HepG2 (cell line): Measurements from ENCODE around the gene PIK3IP1. TPM values are rescaled to one million over a fixed set of nuclear protein-coding genes. Genes with fewer than 3 reads are reported as not detected.

Experiments
- BCL6 ChIP-seq: IDR thresholded peaks from 2 replicates; pipeline ENCODE4 v1.6.1; 2016; ENCODE audit warnings: missing genetic modification reagents, missing compliant biosample characterization
- CBFB ChIP-seq: sonication (generic); formaldehyde crosslinking; IDR thresholded peaks from 2 replicates; pipeline ENCODE4 v1.4.0; 2020; ENCODE audit warnings: missing genetic modification reagents
- PHF21A ChIP-seq: sonication (generic); formaldehyde crosslinking; IDR thresholded peaks from 2 replicates; pipeline ENCODE4 v1.5.0; 2020; ENCODE audit warnings: mild to moderate bottlenecking, missing genetic modification reagents
- SMAD1 ChIP-seq: sonication (generic); formaldehyde crosslinking; IDR thresholded peaks from 2 replicates; pipeline ENCODE4 v1.4.0; 2020; ENCODE audit warnings: missing genetic modification reagents, low read depth, mild to moderate bottlenecking, borderline replicate concordance
- SMAD9 ChIP-seq: sonication (generic); formaldehyde crosslinking; IDR thresholded peaks from 2 replicates; pipeline ENCODE4 v1.5.1; 2020; ENCODE audit warnings: mild to moderate bottlenecking, missing genetic modification reagents
- SMARCE1 ChIP-seq: fragments of 450-650 bp; IDR thresholded peaks from 2 replicates; pipeline ENCODE4 v1.6.1; 2017; ENCODE audit warnings: borderline replicate concordance
- TBP ChIP-seq: sonication (generic); formaldehyde crosslinking; IDR thresholded peaks from 2 replicates; pipeline ENCODE4 v1.5.0; 2020; ENCODE audit warnings: missing genetic modification reagents
- TEAD2 ChIP-seq: sonication (generic); formaldehyde crosslinking; IDR thresholded peaks from 2 replicates; pipeline ENCODE4 v1.9.0; 2021; ENCODE audit warnings: missing genetic modification reagents
- ZMYM4 ChIP-seq: sonication (generic); formaldehyde crosslinking; IDR thresholded peaks from 2 replicates; pipeline ENCODE4 v1.8.1; 2023; ENCODE audit warnings: mild to moderate bottlenecking, missing genetic modification reagents
- ZNF235 ChIP-seq: sonication (generic); formaldehyde crosslinking; IDR thresholded peaks from 2 replicates; pipeline ENCODE4 v1.8.1; 2023; ENCODE audit warnings: mild to moderate bottlenecking, missing genetic modification reagents, borderline replicate concordance
- polyA plus RNA-seq, 8 experiments: library from polyadenylated mRNA; depleted of rRNA in 3 of 8; stranded (reverse) in 7 of 8; unstranded in 1 of 8; fragments of >200 nt; fragmentation: Illumina TruSeq in 4 of 8; extraction: Trizol in 4 of 8; gene quantifications; 2 replicates each; pipeline versions ENCODE4 v1.2.1 to v1.2.3, GENCODE V29; 2011 to 2016; ENCODE audit warnings: low read depth in 4 of 8, missing spikeins in 1 of 8, mixed read lengths in 1 of 8; ENCODE audit not compliant: insufficient read depth in 1 of 8
- total RNA-seq, 5 experiments: library from RNA; depleted of rRNA; stranded (reverse); fragments of >200 nt; fragmentation: Illumina TruSeq; extraction: Trizol; gene quantifications; 2 replicates each; pipeline ENCODE4 v1.2.3, GENCODE V29; 2016; ENCODE audit warnings: low read depth in 1 of 5
- TF ChIP-seq, protein P1 (sequence below): sonication (generic); formaldehyde crosslinking; IDR thresholded peaks from 2 replicates; pipeline ENCODE4 v1.9.0; 2021; ENCODE audit warnings: missing genetic modification reagents, borderline replicate concordance
- TF ChIP-seq, protein P2 (sequence below): sonication (generic); formaldehyde crosslinking; IDR thresholded peaks from 2 replicates; pipeline ENCODE4 v1.4.0; 2020; ENCODE audit warnings: missing genetic modification reagents, borderline replicate concordance
- TF ChIP-seq, protein P3 (sequence below): sonication (generic); formaldehyde crosslinking; conservative IDR thresholded peaks from 2 replicates; pipeline ENCODE4 v1.4.0; 2020; ENCODE audit warnings: mild to moderate bottlenecking, missing genetic modification reagents, moderate library complexity
- TF ChIP-seq, protein P4 (sequence below): sonication (generic); formaldehyde crosslinking; IDR thresholded peaks from 2 replicates; pipeline ENCODE4 v1.5.1; 2020; ENCODE audit warnings: mild to moderate bottlenecking, missing genetic modification reagents

The PIK3IP1 gene
- total and polyA plus RNA-seq, 2 of the 13 experiments (the other 11 are each of a cell fraction or from before 2014, with no cell fraction given), result 1.3 to 2.5 TPM

DNA sequence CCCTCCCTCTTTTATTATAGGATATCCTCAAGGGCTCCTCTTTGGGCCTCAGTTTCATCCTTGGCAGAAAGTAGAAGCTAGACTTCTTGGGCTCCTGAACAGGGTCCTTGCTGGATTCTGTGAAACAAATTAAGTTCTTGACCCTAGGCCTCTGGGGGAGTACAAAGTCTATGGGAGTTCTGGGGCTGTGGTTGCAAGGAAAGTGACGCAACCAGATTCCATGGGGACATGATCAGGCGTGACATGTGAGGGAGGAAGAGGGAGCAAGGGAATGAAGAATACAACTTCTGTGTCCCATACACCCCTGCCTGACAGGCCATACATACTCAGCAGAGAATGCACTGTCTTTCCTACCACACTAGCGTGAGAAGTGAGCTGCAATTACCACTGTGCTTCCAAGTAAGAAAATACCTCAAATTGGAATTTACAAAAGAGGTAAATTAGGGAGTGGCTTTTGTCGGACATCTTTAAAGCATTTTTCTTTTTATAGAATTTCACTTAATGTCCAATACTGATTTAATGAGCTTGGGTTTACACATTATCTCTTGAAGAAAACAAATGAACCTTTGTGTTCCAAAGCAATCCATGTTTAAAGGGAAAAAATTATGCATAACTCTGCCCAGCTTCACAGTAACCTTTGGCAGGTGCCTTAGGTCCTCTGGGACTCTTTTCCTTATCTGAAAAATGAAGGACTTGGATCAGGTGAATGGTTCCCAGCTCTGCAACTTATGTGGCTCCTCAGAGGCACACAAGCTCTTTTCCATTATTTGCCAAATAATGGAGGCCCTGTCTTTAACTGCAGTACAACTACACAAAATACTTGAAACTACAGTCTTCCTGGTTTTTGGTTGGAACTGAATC is 41.3 kb downstream of the PIK3IP1 start (continued):
- TF ChIP-seq ZNF235 (CRISPR knock-in tag), result no peak
- no peak for TF ChIP-seq SMAD9 (CRISPR knock-in tag)
- 0 out of 2 replicates have a peak, but pooled peaks have one; percentile 14 for TF ChIP-seq ZMYM4 (CRISPR knock-in tag)
- no peak for TF ChIP-seq SMARCE1
- no peak for TF ChIP-seq TEAD2 (CRISPR knock-in tag)
- TF ChIP-seq BCL6 (CRISPR knock-in tag), result no peak
- TF ChIP-seq, protein P1, sequence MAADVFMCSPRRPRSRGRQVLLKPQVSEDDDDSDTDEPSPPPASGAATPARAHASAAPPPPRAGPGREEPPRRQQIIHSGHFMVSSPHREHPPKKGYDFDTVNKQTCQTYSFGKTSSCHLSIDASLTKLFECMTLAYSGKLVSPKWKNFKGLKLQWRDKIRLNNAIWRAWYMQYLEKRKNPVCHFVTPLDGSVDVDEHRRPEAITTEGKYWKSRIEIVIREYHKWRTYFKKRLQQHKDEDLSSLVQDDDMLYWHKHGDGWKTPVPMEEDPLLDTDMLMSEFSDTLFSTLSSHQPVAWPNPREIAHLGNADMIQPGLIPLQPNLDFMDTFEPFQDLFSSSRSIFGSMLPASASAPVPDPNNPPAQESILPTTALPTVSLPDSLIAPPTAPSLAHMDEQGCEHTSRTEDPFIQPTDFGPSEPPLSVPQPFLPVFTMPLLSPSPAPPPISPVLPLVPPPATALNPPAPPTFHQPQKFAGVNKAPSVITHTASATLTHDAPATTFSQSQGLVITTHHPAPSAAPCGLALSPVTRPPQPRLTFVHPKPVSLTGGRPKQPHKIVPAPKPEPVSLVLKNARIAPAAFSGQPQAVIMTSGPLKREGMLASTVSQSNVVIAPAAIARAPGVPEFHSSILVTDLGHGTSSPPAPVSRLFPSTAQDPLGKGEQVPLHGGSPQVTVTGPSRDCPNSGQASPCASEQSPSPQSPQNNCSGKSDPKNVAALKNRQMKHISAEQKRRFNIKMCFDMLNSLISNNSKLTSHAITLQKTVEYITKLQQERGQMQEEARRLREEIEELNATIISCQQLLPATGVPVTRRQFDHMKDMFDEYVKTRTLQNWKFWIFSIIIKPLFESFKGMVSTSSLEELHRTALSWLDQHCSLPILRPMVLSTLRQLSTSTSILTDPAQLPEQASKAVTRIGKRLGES, result no peak
- TF ChIP-seq PHF21A (CRISPR knock-in tag), result 0 out of 2 replicates have a peak, but pooled peaks have one; percentile 28
- TF ChIP-seq, protein P2, sequence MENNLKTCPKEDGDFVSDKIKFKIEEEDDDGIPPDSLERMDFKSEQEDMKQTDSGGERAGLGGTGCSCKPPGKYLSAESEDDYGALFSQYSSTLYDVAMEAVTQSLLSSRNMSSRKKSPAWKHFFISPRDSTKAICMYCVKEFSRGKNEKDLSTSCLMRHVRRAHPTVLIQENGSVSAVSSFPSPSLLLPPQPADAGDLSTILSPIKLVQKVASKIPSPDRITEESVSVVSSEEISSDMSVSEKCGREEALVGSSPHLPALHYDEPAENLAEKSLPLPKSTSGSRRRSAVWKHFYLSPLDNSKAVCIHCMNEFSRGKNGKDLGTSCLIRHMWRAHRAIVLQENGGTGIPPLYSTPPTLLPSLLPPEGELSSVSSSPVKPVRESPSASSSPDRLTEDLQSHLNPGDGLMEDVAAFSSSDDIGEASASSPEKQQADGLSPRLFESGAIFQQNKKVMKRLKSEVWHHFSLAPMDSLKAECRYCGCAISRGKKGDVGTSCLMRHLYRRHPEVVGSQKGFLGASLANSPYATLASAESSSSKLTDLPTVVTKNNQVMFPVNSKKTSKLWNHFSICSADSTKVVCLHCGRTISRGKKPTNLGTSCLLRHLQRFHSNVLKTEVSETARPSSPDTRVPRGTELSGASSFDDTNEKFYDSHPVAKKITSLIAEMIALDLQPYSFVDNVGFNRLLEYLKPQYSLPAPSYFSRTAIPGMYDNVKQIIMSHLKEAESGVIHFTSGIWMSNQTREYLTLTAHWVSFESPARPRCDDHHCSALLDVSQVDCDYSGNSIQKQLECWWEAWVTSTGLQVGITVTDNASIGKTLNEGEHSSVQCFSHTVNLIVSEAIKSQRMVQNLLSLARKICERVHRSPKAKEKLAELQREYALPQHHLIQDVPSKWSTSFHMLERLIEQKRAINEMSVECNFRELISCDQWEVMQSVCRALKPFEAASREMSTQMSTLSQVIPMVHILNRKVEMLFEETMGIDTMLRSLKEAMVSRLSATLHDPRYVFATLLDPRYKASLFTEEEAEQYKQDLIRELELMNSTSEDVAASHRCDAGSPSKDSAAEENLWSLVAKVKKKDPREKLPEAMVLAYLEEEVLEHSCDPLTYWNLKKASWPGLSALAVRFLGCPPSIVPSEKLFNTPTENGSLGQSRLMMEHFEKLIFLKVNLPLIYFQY (CRISPR knock-in tag), result no peak
- 0 out of 2 replicates have a peak, but pooled peaks have one; percentile 30 for TF ChIP-seq CBFB (CRISPR knock-in tag)
- TF ChIP-seq, protein P3, sequence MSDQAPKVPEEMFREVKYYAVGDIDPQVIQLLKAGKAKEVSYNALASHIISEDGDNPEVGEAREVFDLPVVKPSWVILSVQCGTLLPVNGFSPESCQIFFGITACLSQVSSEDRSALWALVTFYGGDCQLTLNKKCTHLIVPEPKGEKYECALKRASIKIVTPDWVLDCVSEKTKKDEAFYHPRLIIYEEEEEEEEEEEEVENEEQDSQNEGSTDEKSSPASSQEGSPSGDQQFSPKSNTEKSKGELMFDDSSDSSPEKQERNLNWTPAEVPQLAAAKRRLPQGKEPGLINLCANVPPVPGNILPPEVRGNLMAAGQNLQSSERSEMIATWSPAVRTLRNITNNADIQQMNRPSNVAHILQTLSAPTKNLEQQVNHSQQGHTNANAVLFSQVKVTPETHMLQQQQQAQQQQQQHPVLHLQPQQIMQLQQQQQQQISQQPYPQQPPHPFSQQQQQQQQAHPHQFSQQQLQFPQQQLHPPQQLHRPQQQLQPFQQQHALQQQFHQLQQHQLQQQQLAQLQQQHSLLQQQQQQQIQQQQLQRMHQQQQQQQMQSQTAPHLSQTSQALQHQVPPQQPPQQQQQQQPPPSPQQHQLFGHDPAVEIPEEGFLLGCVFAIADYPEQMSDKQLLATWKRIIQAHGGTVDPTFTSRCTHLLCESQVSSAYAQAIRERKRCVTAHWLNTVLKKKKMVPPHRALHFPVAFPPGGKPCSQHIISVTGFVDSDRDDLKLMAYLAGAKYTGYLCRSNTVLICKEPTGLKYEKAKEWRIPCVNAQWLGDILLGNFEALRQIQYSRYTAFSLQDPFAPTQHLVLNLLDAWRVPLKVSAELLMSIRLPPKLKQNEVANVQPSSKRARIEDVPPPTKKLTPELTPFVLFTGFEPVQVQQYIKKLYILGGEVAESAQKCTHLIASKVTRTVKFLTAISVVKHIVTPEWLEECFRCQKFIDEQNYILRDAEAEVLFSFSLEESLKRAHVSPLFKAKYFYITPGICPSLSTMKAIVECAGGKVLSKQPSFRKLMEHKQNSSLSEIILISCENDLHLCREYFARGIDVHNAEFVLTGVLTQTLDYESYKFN (CRISPR knock-in tag), result peak; percentile 69
- TF ChIP-seq, protein P4, sequence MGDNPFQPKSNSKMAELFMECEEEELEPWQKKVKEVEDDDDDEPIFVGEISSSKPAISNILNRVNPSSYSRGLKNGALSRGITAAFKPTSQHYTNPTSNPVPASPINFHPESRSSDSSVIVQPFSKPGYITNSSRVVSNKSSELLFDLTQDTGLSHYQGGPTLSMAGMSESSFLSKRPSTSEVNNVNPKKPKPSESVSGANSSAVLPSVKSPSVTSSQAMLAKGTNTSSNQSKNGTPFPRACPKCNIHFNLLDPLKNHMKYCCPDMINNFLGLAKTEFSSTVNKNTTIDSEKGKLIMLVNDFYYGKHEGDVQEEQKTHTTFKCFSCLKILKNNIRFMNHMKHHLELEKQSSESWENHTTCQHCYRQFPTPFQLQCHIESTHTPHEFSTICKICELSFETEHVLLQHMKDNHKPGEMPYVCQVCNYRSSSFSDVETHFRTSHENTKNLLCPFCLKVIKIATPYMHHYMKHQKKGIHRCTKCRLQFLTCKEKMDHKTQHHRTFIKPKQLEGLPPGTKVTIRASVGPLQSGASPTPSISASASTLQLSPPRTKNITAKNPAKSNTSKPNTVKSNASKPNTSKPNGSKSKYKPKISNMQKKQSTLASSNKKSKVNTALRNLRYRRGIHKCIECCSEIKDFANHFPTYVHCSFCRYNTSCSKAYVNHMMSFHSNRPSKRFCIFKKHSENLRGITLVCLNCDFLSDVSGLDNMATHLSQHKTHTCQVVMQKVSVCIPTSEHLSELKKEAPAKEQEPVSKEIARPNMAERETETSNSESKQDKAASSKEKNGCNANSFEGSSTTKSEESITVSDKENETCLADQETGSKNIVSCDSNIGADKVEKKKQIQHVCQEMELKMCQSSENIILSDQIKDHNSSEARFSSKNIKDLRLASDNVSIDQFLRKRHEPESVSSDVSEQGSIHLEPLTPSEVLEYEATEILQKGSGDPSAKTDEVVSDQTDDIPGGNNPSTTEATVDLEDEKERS (CRISPR knock-in tag), result no peak
- TF ChIP-seq SMAD1 (CRISPR knock-in tag), result no peak
- TF ChIP-seq TBP (CRISPR knock-in tag), result no peak
